K562 (cell line): ENCODE results near the gene UBA7. TPM values are rescaled to one million over a fixed set of nuclear protein-coding genes. Genes with fewer than 3 reads are reported as not detected.

Experiments
- HLTF ChIP-seq: fragments of 450-650 bp; IDR thresholded peaks from 2 replicates; pipeline ENCODE4 v1.6.1; 2016
- JUNB ChIP-seq: fragments of 450-650 bp; formaldehyde crosslinking; conservative IDR thresholded peaks from 2 replicates; pipeline ENCODE4 v1.4.0; 2020; ENCODE audit warnings: mild to moderate bottlenecking
- NBN ChIP-seq: fragments of 450-650 bp; IDR thresholded peaks from 2 replicates; pipeline ENCODE4 v1.6.1; 2016; ENCODE audit warnings: low read depth, mild to moderate bottlenecking
- PHF8 ChIP-seq: fragments of 200-600 bp; sonication (generic); IDR thresholded peaks from 2 replicates; pipeline ENCODE4 v1.6.1; 2012; ENCODE audit warnings: mixed run types, mild to moderate bottlenecking, inconsistent platforms, low read length, moderate library complexity, borderline replicate concordance
- POLR2AphosphoS5 ChIP-seq: IDR thresholded peaks from 2 replicates; pipeline ENCODE4 v1.6.1; 2011; ENCODE audit warnings: mild to moderate bottlenecking, low read depth, low read length, moderate library complexity; ENCODE audit not compliant: control insufficient read depth, insufficient read depth
- PTBP1 ChIP-seq: fragments of 200-400 bp; formaldehyde crosslinking; IDR thresholded peaks from 2 replicates; pipeline ENCODE4 v1.6.1; 2017; ENCODE audit warnings: low read depth, low read length
- PURB ChIP-seq: sonication (generic); formaldehyde crosslinking; IDR thresholded peaks from 2 replicates; pipeline ENCODE4 v1.9.0; 2021; ENCODE audit warnings: low read depth, mild to moderate bottlenecking, missing genetic modification reagents
- SIX5 ChIP-seq, 2 experiments: IDR thresholded peaks; 2 replicates each; pipeline ENCODE4 v1.6.1; 2011; ENCODE audit warnings: low read length in 2 of 2, borderline replicate concordance in 1 of 2, low read depth in 1 of 2, mild to moderate bottlenecking in 1 of 2, moderate library complexity in 1 of 2; ENCODE audit not compliant: insufficient read depth in 1 of 2
- STAG1 ChIP-seq: sonication (generic); formaldehyde crosslinking; IDR thresholded peaks from 2 replicates; pipeline ENCODE4 v1.5.0; 2020; ENCODE audit warnings: missing genetic modification reagents, borderline replicate concordance
- TBP ChIP-seq: optimal IDR thresholded peaks from 2 replicates; pipeline ENCODE3; 2011; ENCODE audit warnings: low read depth, low read length, improper control_type of control experiment
- THRAP3 ChIP-seq: fragments of 450-650 bp; IDR thresholded peaks from 2 replicates; pipeline ENCODE4 v1.6.1; 2016; ENCODE audit warnings: mild to moderate bottlenecking, inconsistent platforms, borderline replicate concordance
- ZC3H11A ChIP-seq: IDR thresholded peaks from 2 replicates; pipeline ENCODE4 v1.6.1; 2012; ENCODE audit warnings: low read depth, low read length, improper control_type of control experiment
- ZNF212 ChIP-seq: fragments of 450-650 bp; formaldehyde crosslinking; IDR thresholded peaks from 2 replicates; pipeline ENCODE4 v1.4.0; 2020; ENCODE audit warnings: mild to moderate bottlenecking
- ZNF668 ChIP-seq: fragments of 250-450 bp; sonication (Bioruptor Pico); IDR thresholded peaks from 2 replicates; pipeline ENCODE4 v1.8.0; 2022; ENCODE audit warnings: mild to moderate bottlenecking, inconsistent platforms
- ZNF75A ChIP-seq: fragments of 450-650 bp; formaldehyde crosslinking; IDR thresholded peaks from 2 replicates; pipeline ENCODE4 v1.4.0; 2020; ENCODE audit warnings: mild to moderate bottlenecking
- polyA plus RNA-seq, 8 experiments: library from polyadenylated mRNA; depleted of rRNA in 4 of 8; stranded (reverse) in 5 of 8; unstranded in 3 of 8; fragments of >200 nt; fragmentation: Nextera tagmentation in 2 of 8; fragmentation: Illumina TruSeq in 1 of 8; extraction: Ambion mirVana in 2 of 8; extraction: Trizol in 1 of 8; gene quantifications; 2 replicates each; pipeline versions ENCODE4 v1.2.1 to v1.2.3, GENCODE V29; 2011 to 2014; ENCODE audit warnings: inconsistent platforms in 1 of 8, missing spikeins in 1 of 8
- total RNA-seq, 7 experiments: library from RNA; depleted of rRNA in 6 of 7; stranded (reverse); fragments of >200 nt in 6 of 7; fragmentation: Illumina TruSeq in 2 of 7; extraction: Trizol in 2 of 7; gene quantifications; 2 replicates each; pipeline versions ENCODE4 v1.2.1 to v1.2.3, GENCODE V29; 2011 to 2021; ENCODE audit warnings: low replicate concordance in 1 of 7
- TF ChIP-seq, protein P1 (sequence below), 3 experiments: fragments of 200-800 bp in 1 of 3; fragments of 250-450 bp in 1 of 3; fragments of 450-650 bp in 1 of 3; sonication (Bioruptor Pico) in 1 of 3; sonication (Bioruptor generic) in 1 of 3; formaldehyde crosslinking in 1 of 3; IDR thresholded peaks; 2 replicates each; pipeline versions ENCODE4 v1.6.1 to v1.8.0; 2016 to 2022; ENCODE audit warnings: mild to moderate bottlenecking in 2 of 3, missing genetic modification characterization in 2 of 3, missing compliant biosample characterization in 1 of 3, moderate library complexity in 1 of 3
- TF ChIP-seq, protein P2 (sequence below): fragments of 250-450 bp; sonication (Bioruptor Pico); IDR thresholded peaks from 2 replicates; pipeline ENCODE4 v1.4.0; 2020
- TF ChIP-seq, protein P3 (sequence below), 2 experiments: fragments of 450-650 bp in 1 of 2; sonication (generic) in 1 of 2; formaldehyde crosslinking in 1 of 2; IDR thresholded peaks in 1 of 2; conservative IDR thresholded peaks in 1 of 2; 2 replicates each; pipeline versions ENCODE4 v1.6.1 to v1.8.1; 2016 to 2023; ENCODE audit warnings: mild to moderate bottlenecking in 2 of 2, moderate library complexity in 2 of 2, inconsistent platforms in 1 of 2, missing genetic modification reagents in 1 of 2
- TF ChIP-seq, protein P4 (sequence below): fragments of 250-450 bp; sonication (Bioruptor Pico); IDR thresholded peaks from 2 replicates; pipeline ENCODE4 v1.5.0; 2020; ENCODE audit warnings: mild to moderate bottlenecking, borderline replicate concordance

Gene UBA7
- total and polyA plus RNA-seq, 9 of the 15 experiments (the other 6 are each of a cell fraction or from before 2014, with no cell fraction given): 0.17 to 3.3 (median 2.0) TPM

GRCh38 chr3:49839193-49839809 is 25.5 kb upstream of the UBA7 start (continued):
- TF ChIP-seq, protein P1, sequence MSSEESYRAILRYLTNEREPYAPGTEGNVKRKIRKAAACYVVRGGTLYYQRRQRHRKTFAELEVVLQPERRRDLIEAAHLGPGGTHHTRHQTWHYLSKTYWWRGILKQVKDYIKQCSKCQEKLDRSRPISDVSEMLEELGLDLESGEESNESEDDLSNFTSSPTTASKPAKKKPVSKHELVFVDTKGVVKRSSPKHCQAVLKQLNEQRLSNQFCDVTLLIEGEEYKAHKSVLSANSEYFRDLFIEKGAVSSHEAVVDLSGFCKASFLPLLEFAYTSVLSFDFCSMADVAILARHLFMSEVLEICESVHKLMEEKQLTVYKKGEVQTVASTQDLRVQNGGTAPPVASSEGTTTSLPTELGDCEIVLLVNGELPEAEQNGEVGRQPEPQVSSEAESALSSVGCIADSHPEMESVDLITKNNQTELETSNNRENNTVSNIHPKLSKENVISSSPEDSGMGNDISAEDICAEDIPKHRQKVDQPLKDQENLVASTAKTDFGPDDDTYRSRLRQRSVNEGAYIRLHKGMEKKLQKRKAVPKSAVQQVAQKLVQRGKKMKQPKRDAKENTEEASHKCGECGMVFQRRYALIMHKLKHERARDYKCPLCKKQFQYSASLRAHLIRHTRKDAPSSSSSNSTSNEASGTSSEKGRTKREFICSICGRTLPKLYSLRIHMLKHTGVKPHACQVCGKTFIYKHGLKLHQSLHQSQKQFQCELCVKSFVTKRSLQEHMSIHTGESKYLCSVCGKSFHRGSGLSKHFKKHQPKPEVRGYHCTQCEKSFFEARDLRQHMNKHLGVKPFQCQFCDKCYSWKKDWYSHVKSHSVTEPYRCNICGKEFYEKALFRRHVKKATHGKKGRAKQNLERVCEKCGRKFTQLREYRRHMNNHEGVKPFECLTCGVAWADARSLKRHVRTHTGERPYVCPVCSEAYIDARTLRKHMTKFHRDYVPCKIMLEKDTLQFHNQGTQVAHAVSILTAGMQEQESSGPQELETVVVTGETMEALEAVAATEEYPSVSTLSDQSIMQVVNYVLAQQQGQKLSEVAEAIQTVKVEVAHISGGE (CRISPR knock-in tag; IDR thresholded peaks at IDR 0.05): no peak
- TF ChIP-seq ZNF75A (CRISPR knock-in tag) (no peak), HLTF (no peak), ZC3H11A (no peak), POLR2AphosphoS5 (no peak), PHF8 (no peak), ZNF668 (CRISPR knock-in tag) (no peak), PURB (CRISPR knock-in tag) (no peak), TBP (no peak), JUNB (CRISPR knock-in tag) (no peak), NBN (no peak), PTBP1 (no peak), STAG1 (CRISPR knock-in tag) (peak; percentile 51; the same call in 1 of the 2 replicates), SIX5 (IDR thresholded peaks at IDR 0.05; ENCODE audit: borderline replicate concordance in 1 of 2, insufficient read depth in 1 of 2, low read depth in 1 of 2, low read length in 2 of 2) (no peak), ZNF212 (CRISPR knock-in tag) (no peak), THRAP3 (no peak)
- TF ChIP-seq, protein P2, sequence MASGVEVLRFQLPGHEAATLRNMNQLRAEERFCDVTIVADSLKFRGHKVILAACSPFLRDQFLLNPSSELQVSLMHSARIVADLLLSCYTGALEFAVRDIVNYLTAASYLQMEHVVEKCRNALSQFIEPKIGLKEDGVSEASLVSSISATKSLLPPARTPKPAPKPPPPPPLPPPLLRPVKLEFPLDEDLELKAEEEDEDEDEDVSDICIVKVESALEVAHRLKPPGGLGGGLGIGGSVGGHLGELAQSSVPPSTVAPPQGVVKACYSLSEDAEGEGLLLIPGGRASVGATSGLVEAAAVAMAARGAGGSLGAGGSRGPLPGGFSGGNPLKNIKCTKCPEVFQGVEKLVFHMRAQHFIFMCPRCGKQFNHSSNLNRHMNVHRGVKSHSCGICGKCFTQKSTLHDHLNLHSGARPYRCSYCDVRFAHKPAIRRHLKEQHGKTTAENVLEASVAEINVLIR (CRISPR knock-in tag): no peak
- TF ChIP-seq, protein P3, sequence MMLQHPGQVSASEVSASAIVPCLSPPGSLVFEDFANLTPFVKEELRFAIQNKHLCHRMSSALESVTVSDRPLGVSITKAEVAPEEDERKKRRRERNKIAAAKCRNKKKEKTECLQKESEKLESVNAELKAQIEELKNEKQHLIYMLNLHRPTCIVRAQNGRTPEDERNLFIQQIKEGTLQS (IDR thresholded peaks at IDR 0.05): no peak
- TF ChIP-seq, protein P3 (CRISPR knock-in tag; conservative IDR thresholded peaks at IDR 0.05): no peak
- TF ChIP-seq, protein P4, sequence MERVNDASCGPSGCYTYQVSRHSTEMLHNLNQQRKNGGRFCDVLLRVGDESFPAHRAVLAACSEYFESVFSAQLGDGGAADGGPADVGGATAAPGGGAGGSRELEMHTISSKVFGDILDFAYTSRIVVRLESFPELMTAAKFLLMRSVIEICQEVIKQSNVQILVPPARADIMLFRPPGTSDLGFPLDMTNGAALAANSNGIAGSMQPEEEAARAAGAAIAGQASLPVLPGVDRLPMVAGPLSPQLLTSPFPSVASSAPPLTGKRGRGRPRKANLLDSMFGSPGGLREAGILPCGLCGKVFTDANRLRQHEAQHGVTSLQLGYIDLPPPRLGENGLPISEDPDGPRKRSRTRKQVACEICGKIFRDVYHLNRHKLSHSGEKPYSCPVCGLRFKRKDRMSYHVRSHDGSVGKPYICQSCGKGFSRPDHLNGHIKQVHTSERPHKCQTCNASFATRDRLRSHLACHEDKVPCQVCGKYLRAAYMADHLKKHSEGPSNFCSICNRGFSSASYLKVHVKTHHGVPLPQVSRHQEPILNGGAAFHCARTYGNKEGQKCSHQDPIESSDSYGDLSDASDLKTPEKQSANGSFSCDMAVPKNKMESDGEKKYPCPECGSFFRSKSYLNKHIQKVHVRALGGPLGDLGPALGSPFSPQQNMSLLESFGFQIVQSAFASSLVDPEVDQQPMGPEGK (CRISPR knock-in tag): no peak
